ENCODE results near the gene FUBP1.

Gene FUBP1

GRCh38 chr1:77953907-77954306 lies 25.0 kb downstream of the FUBP1 start:
- H3K27me3 ChIP-seq (ENCODE audit: control insufficient read depth, insufficient read depth, low read length, poor library complexity, severe bottlenecking) = no peaks in the 10 kb centered on the region
- WGBS, 2 experiments = 81 to 91% methylated on average over 3 of the region's 3 CpGs
- H3K36me3 ChIP-seq (ENCODE audit: control insufficient read depth, insufficient read depth, low read length) = peaks cover 63% of the 10 kb centered on the region
- no peak overlapping the region for H3K4me3 ChIP-seq (ENCODE audit: insufficient read depth, low read depth, low read length)
- no peak overlapping the region for H3K27ac ChIP-seq (ENCODE audit: insufficient read depth, low read depth, low read length, poor library complexity, severe bottlenecking)
- no peaks in the 10 kb centered on the region for H3K9me3 ChIP-seq (ENCODE audit: control insufficient read depth, low read length)
- no peaks in the 10 kb centered on the region for H3K4me1 ChIP-seq (ENCODE audit: control insufficient read depth, insufficient read depth, low read length)

- no peaks in the 10 kb centered on the region for H3K4me1 ChIP-seq (ENCODE audit: control insufficient read depth, insufficient read depth, low read length)
- H3K4me3 ChIP-seq (ENCODE audit: insufficient read depth, low read depth, low read length) = no peak overlapping the region
- no peaks in the 10 kb centered on the region for H3K27me3 ChIP-seq (ENCODE audit: control insufficient read depth, insufficient read depth, low read length, poor library complexity, severe bottlenecking)
- peaks cover 56% of the 10 kb centered on the region for H3K36me3 ChIP-seq (ENCODE audit: control insufficient read depth, insufficient read depth, low read length)
- H3K9me3 ChIP-seq (ENCODE audit: control insufficient read depth, low read length) = no peaks in the 10 kb centered on the region
- no peak overlapping the region for H3K27ac ChIP-seq (ENCODE audit: insufficient read depth, low read depth, low read length, poor library complexity, severe bottlenecking)
- 89 to 100% methylated on average over 1 of the region's 1 CpG for WGBS, 2 experiments
Measured at GRCh38 chr1:77951328-77951727, 27.5 kb downstream of the FUBP1 start.

- H3K27me3 ChIP-seq (ENCODE audit: control insufficient read depth, insufficient read depth, low read length, poor library complexity, severe bottlenecking) = no peaks in the 10 kb centered on the region
- H3K4me3 ChIP-seq (ENCODE audit: insufficient read depth, low read depth, low read length) = no peak overlapping the region
- H3K36me3 ChIP-seq (ENCODE audit: control insufficient read depth, insufficient read depth, low read length) = peaks cover 52% of the 10 kb centered on the region
- H3K27ac ChIP-seq (ENCODE audit: insufficient read depth, low read depth, low read length, poor library complexity, severe bottlenecking) = no peak overlapping the region
- H3K9me3 ChIP-seq (ENCODE audit: control insufficient read depth, low read length) = no peaks in the 10 kb centered on the region
- H3K4me1 ChIP-seq (ENCODE audit: control insufficient read depth, insufficient read depth, low read length) = no peaks in the 10 kb centered on the region
Measured at GRCh38 chr1:77950873-77951272, 28.0 kb downstream of the FUBP1 start.

- 62 to 87% methylated on average over 1 to 2 of the region's 2 CpGs for WGBS, 2 experiments
- peaks cover 38% of the 10 kb centered on the region for H3K36me3 ChIP-seq (ENCODE audit: control insufficient read depth, insufficient read depth, low read length)
- H3K27ac ChIP-seq (ENCODE audit: insufficient read depth, low read depth, low read length, poor library complexity, severe bottlenecking) = no peak overlapping the region
- no peak overlapping the region for H3K4me3 ChIP-seq (ENCODE audit: insufficient read depth, low read depth, low read length)
- H3K9me3 ChIP-seq (ENCODE audit: control insufficient read depth, low read length) = no peaks in the 10 kb centered on the region
- no peaks in the 10 kb centered on the region for H3K4me1 ChIP-seq (ENCODE audit: control insufficient read depth, insufficient read depth, low read length)
- no peaks in the 10 kb centered on the region for H3K27me3 ChIP-seq (ENCODE audit: control insufficient read depth, insufficient read depth, low read length, poor library complexity, severe bottlenecking)
Measured at GRCh38 chr1:77948841-77949424, 29.9 kb downstream of the FUBP1 start.

- H3K4me3 ChIP-seq (ENCODE audit: insufficient read depth, low read depth, low read length) = no peak overlapping the region
- WGBS, 2 experiments = 96 to 98% methylated on average over 2 of the region's 2 CpGs
- H3K27me3 ChIP-seq (ENCODE audit: control insufficient read depth, insufficient read depth, low read length, poor library complexity, severe bottlenecking) = no peaks in the 10 kb centered on the region
- H3K27ac ChIP-seq (ENCODE audit: insufficient read depth, low read depth, low read length, poor library complexity, severe bottlenecking) = no peak overlapping the region
- H3K9me3 ChIP-seq (ENCODE audit: control insufficient read depth, low read length) = no peaks in the 10 kb centered on the region
- H3K36me3 ChIP-seq (ENCODE audit: control insufficient read depth, insufficient read depth, low read length) = peaks cover 23% of the 10 kb centered on the region
- H3K4me1 ChIP-seq (ENCODE audit: control insufficient read depth, insufficient read depth, low read length) = no peaks in the 10 kb centered on the region
Measured at GRCh38 chr1:77945345-77945744, 33.5 kb downstream of the FUBP1 start.

- Histone ChIP-seq H3K36me3 (ENCODE audit: control insufficient read depth, insufficient read depth, low read length) (peaks cover 8% of the 10 kb centered on the region), H3K9me3 (ENCODE audit: control insufficient read depth, low read length) (no peaks in the 10 kb centered on the region), H3K27me3 (ENCODE audit: control insufficient read depth, insufficient read depth, low read length, poor library complexity, severe bottlenecking) (no peaks in the 10 kb centered on the region), H3K4me3 (ENCODE audit: insufficient read depth, low read depth, low read length) (no peak overlapping the region), H3K4me1 (ENCODE audit: control insufficient read depth, insufficient read depth, low read length) (no peaks in the 10 kb centered on the region), H3K27ac (ENCODE audit: insufficient read depth, low read depth, low read length, poor library complexity, severe bottlenecking) (no peak overlapping the region)
- 98 to 99% methylated on average over 2 to 3 of the region's 4 CpGs for WGBS, 2 experiments
Measured at GRCh38 chr1:77942400-77943140, 36.3 kb downstream of the FUBP1 start.

GRCh38 chr1:77940921-77941570 lies 37.8 kb downstream of the FUBP1 start:
- WGBS, 2 experiments = 88 to 96% methylated on average over 4 of the region's 4 CpGs
- Histone ChIP-seq H3K4me3 (ENCODE audit: insufficient read depth, low read depth, low read length) (no peak overlapping the region), H3K27me3 (ENCODE audit: control insufficient read depth, insufficient read depth, low read length, poor library complexity, severe bottlenecking) (no peaks in the 10 kb centered on the region), H3K36me3 (ENCODE audit: control insufficient read depth, insufficient read depth, low read length) (peaks cover 4% of the 10 kb centered on the region), H3K27ac (ENCODE audit: insufficient read depth, low read depth, low read length, poor library complexity, severe bottlenecking) (no peak overlapping the region), H3K9me3 (ENCODE audit: control insufficient read depth, low read length) (no peaks in the 10 kb centered on the region), H3K4me1 (ENCODE audit: control insufficient read depth, insufficient read depth, low read length) (no peaks in the 10 kb centered on the region)

GRCh38 chr1:77938651-77939050 lies 40.2 kb downstream of the FUBP1 start:
- Histone ChIP-seq H3K36me3 (ENCODE audit: control insufficient read depth, insufficient read depth, low read length) (no peaks in the 10 kb centered on the region), H3K27ac (ENCODE audit: insufficient read depth, low read depth, low read length, poor library complexity, severe bottlenecking) (no peak overlapping the region), H3K4me3 (ENCODE audit: insufficient read depth, low read depth, low read length) (no peak overlapping the region), H3K27me3 (ENCODE audit: control insufficient read depth, insufficient read depth, low read length, poor library complexity, severe bottlenecking) (no peaks in the 10 kb centered on the region), H3K9me3 (ENCODE audit: control insufficient read depth, low read length) (no peaks in the 10 kb centered on the region), H3K4me1 (ENCODE audit: control insufficient read depth, insufficient read depth, low read length) (no peaks in the 10 kb centered on the region)

GRCh38 chr1:77929806-77930205 lies 49.1 kb downstream of the FUBP1 start:
- Histone ChIP-seq H3K36me3 (ENCODE audit: control insufficient read depth, insufficient read depth, low read length) (no peaks in the 10 kb centered on the region), H3K27me3 (ENCODE audit: control insufficient read depth, insufficient read depth, low read length, poor library complexity, severe bottlenecking) (no peaks in the 10 kb centered on the region), H3K4me1 (ENCODE audit: control insufficient read depth, insufficient read depth, low read length) (no peaks in the 10 kb centered on the region), H3K4me3 (ENCODE audit: insufficient read depth, low read depth, low read length) (no peak overlapping the region), H3K9me3 (ENCODE audit: control insufficient read depth, low read length) (no peaks in the 10 kb centered on the region), H3K27ac (ENCODE audit: insufficient read depth, low read depth, low read length, poor library complexity, severe bottlenecking) (no peak overlapping the region)
- 96 to 98% methylated on average over 2 of the region's 2 CpGs for WGBS, 2 experiments

GRCh38 chr1:77927414-77927813 lies 51.5 kb downstream of the FUBP1 start:
- no peaks in the 10 kb centered on the region for H3K4me1 ChIP-seq (ENCODE audit: control insufficient read depth, insufficient read depth, low read length)
- WGBS, 2 experiments = 91 to 96% methylated on average over 2 to 3 of the region's 4 CpGs
- no peak overlapping the region for H3K4me3 ChIP-seq (ENCODE audit: insufficient read depth, low read depth, low read length)
- no peak overlapping the region for H3K27ac ChIP-seq (ENCODE audit: insufficient read depth, low read depth, low read length, poor library complexity, severe bottlenecking)
- no peaks in the 10 kb centered on the region for H3K9me3 ChIP-seq (ENCODE audit: control insufficient read depth, low read length)
- no peaks in the 10 kb centered on the region for H3K36me3 ChIP-seq (ENCODE audit: control insufficient read depth, insufficient read depth, low read length)
- no peaks in the 10 kb centered on the region for H3K27me3 ChIP-seq (ENCODE audit: control insufficient read depth, insufficient read depth, low read length, poor library complexity, severe bottlenecking)
